GM18499 (cell line): ENCODE data around the gene MT1H.

Experiments
- ATAC-seq: cut with Tn5 transposase; IDR thresholded peaks from one replicate; pipeline ENCODE4 v1.9.1; 2021; ENCODE audit warnings: moderate number of reproducible peaks; ENCODE audit not compliant: insufficient read depth, unreplicated experiment

Gene MT1H

GRCh38 chr16:56682703-56683397, 13.2 kb downstream of the MT1H start:
- no peak for ATAC-seq

GRCh38 chr16:56683424-56684172, 14.0 kb downstream of the MT1H start:
- ATAC-seq, result no peak

GRCh38 chr16:56684256-56684925, 14.8 kb downstream of the MT1H start:
- ATAC-seq, result no peak

- ATAC-seq, result no peak
Measured at GRCh38 chr16:56684926-56685590, 15.4 kb downstream of the MT1H start.

- ATAC-seq, result no peak
Measured at GRCh38 chr16:56686758-56687157, 17.1 kb downstream of the MT1H start.

GRCh38 chr16:56688762-56689161, 19.1 kb downstream of the MT1H start:
- ATAC-seq, result no peak

GRCh38 chr16:56689171-56689570, 19.6 kb downstream of the MT1H start:
- no peak for ATAC-seq

- no peak for ATAC-seq
Measured at GRCh38 chr16:56690420-56691122, 21.0 kb downstream of the MT1H start.

GRCh38 chr16:56691885-56692284, 22.3 kb downstream of the MT1H start:
- ATAC-seq, result no peak

GRCh38 chr16:56695246-56695645, 25.6 kb downstream of the MT1H start:
- ATAC-seq, result no peak

GRCh38 chr16:56697456-56698155, 28.0 kb downstream of the MT1H start:
- ATAC-seq, result no peak

- no peak for ATAC-seq
Measured at GRCh38 chr16:56700195-56700594, 30.6 kb downstream of the MT1H start.

GRCh38 chr16:56700631-56701030, 31.0 kb downstream of the MT1H start:
- no peak for ATAC-seq

GRCh38 chr16:56701534-56701933, 31.9 kb downstream of the MT1H start:
- ATAC-seq, result no peak

- no peak for ATAC-seq
Measured at GRCh38 chr16:56702836-56703235, 33.2 kb downstream of the MT1H start.

- ATAC-seq, result no peak
Measured at GRCh38 chr16:56708525-56709442, 39.2 kb downstream of the MT1H start.

GRCh38 chr16:56709443-56710040, 39.9 kb downstream of the MT1H start:
- no peak for ATAC-seq

- ATAC-seq, result no peak
Measured at GRCh38 chr16:56710181-56710737, 40.6 kb downstream of the MT1H start.
